ENCODE results near the gene GRAMD1A.
"Not testable (repeated sequence)": the region's sequence is repeated elsewhere in the genome, so short reads cannot be mapped to it uniquely, and the experiment has no call there.

Gene GRAMD1A

DNA sequence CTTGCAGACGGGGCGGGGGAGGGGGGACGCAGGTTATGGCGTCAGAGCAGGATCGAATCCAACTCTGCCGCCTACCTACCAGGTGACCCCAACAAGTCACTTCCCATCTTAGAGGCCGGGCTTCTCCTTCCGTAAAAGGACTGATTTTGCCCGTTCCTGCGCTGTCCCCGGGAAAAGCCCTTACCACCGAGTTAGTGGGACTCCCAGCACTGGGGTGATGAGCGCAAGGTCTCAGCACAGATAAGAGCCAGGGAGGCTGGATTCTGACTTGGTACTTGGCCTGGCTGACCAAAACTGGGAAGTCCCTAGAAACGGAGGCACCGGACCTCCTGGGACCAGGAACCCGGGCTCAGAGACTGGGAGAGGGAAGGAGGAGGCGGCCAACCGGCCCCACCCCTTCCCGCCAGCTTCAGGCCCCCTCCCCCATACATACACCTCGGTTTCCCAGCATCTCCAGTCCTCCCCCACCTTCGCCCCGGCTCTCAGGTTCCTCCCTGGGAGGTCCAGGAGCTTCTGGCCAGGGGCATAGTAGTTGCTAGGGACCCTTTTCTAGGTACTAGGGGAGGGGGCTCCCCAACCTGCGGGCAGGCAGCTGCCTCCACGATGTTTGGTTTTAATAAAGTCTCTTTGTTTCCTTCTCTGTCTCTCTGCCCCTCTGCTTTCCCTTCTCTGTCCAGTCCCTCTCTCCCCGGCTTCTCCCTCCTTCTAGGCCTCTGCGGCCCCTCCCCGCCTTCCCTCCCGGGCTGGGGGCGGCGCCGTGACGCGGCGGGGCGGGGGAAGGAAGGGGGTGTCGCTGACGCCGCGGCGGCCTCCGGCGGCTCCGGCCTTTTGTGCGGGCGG lies at the start of gene GRAMD1A:
Gene GRAMD1A, plus strand, starts transcription at position 826 of the 840 bp plus-strand sequence. CDS start 156 bp downstream, outside the sequence.
- FAIRE-seq: no peak

DNA sequence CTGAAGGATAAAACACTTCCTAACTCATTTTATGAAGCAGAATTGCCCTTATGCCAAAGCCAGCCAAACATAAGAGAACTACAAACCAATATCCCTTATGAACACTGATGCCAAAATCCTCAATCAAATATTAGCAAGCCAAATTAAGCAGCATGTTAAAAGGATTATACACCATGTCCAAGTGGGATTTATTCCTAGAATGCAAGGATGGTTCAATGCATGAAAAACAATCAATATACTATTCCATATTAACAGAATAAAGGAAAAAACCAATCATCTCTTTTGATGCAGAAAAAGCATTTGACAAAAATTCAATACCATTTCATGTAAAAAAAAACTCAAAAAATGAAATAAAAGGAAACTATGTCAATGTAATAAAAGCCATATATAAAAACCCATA lies 47.0 kb upstream of the GRAMD1A start:
- FAIRE-seq: no peak

DNA sequence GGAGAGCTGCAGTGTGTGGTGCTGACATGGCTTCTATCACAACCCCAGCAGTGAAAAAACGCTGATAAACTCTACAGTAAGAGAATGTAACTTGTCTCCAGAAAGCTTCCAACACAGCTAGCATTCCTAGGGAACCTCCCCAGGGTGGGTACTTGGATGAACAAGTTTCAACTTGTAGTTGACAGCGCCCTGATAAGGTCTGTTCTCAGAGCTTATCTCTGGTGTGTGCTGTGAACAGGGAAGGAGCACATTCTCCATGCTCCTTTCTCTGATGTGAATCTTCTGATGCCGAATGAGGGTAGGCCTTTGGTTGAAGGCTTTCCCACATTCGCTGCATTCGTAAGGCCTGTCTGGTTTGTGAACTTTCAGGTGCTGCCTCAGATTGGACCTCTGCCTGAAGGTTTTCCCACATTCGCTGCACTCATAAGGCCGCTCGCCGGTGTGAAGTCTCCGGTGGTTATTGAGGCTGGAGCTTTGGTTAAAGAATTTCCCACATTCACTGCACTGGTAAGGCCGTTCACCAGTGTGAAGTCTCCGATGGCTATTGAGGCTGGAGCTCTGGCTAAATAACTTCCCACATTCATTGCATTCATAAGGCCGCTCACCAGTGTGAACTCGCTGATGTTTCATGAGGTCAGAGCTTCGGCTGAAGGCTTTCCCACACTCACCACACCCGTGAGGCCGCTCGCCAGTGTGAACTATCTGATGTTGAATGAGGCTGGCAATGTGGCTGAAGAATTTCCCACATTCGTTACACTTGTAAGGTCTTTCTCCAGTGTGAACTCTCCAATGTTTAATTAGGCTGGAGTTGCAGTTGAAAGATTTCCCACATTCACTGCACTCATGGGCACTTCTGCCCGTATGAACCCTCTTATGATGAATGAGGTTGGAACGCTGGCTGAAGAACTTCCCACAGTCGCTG lies 42.0 kb upstream of the GRAMD1A start:
- no peak for FAIRE-seq

DNA sequence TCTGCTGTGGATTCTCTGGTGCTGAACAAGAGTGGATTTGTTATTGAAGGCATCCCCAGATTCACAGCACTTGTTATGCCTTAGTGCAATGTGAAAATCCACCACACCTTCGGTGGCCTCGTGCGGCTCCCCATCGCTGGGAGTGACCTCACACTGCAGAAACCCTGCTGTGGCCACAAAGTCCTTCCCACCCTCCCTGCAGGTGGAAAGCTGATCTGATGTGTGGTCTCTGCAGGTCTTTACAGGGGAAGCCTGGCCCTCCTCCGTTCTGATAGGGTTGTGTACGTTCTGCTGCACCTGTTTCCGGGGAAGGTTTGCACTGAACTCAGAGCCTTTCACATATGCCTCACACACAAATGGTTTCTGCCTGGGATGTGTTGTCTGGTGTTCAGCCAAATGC lies 41.1 kb upstream of the GRAMD1A start:
- no peak for FAIRE-seq

DNA sequence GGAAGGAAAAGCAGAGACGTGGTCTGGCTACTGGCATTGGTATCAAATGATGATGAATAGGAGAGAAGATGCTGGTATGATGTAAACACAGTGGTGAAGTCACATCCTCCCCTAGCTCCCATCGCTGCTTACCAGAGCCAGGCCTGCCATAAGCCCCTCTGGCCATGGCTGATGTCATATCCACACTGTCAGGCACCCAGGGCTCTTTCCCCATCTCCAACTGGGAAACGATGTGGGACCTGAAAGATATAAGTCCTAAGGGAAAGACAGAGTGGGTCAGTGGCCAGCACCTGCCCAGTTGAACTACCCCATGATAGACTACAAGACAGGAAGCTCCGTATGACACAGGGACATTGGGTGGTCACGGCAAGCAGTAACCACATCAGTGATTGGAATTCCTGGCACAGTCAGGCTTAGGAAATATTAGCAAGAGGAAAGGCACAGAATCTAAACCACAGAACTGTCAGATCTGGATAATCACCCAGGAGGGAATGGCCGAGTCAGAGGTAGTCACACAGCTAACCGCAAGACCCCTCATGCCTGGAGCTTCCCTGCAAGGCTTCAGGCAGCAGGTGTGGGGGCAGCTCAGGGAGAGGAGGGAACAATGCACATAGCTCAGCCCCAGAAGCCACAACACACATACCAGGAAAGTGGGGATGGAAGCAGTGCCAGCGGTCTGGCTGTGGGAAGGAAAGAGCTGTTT lies 39.9 kb upstream of the GRAMD1A start:
- no peak for FAIRE-seq

DNA sequence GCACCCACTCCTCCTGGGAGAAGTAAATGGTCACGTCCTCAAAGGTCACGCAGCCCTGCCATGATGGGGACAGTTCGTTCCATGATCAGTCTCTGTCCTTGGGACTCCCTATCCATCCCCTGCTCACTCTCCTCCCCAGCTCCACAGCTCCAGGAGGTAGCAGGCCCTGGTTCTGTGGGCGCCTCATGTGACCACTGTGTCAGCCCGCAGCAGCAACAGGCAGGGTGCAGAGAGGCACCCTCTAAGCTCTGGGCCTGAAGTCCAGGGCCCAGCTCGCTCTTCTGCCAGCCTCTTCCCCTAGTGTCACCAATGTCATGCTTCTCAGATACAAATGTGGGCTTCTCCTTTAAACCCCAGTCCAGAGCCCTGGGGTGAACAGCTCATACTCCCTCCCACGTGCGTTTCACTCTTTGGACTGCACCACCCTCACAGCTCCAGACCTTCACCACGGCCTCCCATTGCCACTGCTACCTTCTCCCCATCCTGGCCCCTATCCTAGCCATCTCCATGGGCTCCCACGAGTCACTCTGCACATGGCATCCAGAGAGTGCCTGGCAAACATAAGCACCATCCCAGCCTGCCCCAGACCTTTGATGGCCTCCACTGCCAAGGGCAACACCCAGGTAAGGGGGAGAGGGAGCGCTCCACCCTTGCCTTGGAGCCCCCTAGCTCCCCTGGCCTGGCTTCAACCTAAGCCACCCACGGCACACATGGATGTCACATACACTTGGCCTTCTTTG lies 39.0 kb upstream of the GRAMD1A start:
- FAIRE-seq: no peak

DNA sequence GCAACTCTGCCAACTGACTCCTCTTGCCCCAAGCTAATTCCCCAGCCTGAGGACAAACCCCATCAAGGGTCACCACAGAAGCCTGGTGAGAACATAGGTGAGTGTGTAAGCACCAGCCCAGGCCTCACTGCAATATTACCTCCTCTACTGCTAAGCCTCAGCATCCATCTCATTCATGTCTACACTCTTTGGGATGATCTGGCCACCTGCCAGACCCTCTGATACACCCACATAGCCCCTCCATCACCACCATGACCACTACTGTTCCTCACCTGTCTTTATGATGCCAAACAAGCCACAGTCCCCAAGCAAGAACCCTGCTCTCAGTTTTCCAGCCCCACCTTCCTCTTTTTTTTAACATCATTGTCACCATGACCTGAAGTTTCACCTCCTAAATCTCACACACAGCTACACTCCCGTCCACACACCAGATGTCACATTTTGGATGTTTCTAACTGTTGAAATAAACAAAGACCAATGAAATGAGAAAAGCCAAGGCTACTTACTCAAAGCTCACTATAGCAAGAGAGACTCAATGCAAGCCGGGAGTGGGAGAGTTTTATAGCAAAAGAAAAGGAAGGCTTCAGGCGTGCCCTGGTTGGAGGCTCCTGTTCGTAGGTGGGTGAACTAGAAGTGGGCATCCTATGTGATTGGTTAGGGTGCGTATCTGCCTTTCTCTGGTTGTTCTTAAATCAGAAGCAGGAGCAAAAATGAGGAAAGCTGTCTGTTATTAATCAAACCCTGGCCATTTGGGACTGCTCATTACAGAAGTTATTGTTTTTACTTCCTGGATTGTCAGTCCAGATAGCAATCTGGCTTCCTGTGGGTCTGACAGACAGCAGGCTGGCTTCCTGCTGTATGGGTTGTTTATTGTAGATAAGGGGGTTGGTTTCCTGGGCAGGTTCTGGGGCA lies 38.1 kb upstream of the GRAMD1A start:
- FAIRE-seq: no peak

DNA sequence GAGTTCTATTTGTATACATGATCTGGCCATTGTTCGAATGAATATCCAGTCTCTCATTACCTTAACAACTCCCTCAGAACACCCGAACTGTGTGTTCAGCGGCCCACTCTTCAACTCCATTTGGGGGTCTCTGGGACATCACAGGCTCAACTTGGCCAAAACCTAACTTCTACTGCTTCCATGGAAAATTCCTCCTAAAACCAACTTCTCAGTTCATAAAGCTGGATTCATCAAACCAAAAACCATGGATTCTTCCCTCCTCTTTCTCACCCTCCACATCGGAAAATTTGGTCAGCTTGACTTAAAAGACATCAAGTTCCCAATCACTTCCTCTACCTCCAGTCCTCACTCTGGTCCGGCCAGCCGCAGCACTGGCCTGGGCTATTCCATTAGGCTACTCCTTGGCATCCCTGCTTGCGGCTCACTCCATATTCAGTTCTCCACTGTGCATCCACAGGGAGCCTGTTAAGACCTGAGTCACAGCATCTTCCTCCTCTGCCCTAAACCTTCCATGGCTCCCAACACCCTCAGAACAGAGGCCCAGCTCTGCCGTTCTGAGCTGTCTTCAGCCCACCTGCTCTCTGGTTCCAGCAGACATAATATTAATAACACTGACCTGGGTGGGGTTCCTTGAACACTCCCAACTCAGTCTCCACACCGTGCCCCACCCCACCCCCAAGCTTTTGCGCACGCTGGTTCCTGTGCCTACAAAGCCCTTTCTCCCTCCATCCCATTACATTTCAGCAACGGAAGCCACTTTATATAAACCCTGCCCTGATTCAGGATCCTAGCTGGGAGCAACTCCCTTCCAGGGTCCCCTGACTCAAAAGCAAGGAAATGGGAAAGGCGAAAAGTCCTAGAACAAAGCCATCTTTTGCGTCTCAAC lies 37.2 kb upstream of the GRAMD1A start:
- no peak for FAIRE-seq

DNA sequence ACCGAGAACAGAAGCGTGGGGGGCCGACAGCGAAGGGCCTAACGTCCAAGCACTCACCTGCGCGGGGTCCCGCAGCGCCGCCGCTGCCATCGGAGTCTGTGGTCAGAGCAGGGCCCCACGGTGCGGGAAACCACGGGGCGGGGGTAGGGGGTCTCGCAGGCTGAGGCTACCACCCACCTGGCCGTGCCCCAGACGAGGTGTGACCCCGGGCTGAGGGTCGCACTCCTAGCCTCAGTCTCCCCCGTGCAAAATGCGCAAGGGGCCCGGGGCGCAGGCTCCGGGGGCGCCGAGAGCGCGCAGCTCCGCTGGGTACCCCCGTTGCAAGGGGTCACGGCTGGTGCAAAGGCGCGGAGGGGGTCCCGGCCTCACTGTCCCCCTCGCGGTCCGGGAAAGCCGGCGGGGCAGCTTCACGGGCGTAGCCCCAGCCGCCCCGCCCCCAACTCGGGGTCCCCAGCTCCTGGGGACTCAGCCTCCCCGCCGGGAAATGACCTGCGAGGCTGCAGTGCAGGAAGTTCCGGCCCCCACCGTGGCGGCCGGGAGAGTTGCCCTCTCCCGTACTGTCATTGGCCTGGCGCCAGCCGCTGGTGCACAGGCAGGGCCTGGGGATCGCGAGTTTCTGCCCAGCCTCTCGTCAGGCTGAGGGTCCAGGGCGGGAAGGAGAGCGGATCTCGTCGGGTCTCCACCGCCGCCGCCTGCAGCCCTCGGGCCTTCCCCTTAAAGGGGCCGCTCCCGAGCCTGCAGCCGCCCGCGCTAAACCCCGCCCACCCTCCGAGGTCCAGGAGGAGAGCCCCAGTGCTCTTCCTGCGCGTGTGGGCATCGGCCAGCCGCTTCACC lies 36.3 kb upstream of the GRAMD1A start, which contains the start of gene ZNF792:
Gene ZNF792, minus strand, starts transcription at position 657 of the 834 bp plus-strand sequence. Its CDS starts 567 bp downstream, at position 90.
- FAIRE-seq: no peak

DNA sequence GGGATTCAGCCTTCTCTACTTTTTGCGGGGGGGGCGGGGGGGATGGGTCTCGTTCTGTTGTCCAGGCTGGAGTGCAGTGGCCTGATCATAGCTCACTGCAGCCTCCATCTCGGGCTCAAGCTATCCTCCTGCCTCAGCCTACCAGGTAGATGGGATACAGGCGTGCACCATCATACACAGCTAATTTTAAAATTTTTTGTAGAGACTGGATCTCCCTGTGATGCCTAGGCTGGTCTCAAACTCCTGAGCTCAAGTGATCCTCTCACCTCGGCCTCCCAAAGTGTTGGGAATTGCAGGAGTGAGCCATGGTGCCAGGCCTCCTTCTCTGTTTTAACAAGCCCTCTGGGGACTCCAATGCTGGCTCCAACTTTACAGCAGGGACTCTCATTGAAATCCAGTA lies 35.5 kb upstream of the GRAMD1A start:
- FAIRE-seq: no peak

DNA sequence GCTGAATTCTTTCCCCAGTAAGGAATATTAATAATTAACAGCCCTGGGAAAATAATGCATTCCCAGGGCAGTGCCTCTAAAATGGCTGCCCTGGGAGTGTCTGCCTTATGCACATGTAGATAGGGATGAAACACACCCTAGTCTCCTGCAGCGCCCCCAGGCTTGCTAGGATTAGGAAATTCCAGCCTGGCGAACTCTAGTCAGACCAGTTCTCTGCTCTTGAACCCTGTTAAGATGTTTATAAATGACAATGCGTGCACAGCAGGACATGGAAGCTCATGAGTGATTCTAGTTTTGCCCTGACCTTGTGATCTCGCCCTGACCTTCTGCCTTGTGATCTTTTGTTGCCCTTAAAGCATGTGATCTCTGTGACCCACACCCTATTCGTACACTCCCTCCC lies 34.6 kb upstream of the GRAMD1A start:
- not testable (repeated sequence) for FAIRE-seq

DNA sequence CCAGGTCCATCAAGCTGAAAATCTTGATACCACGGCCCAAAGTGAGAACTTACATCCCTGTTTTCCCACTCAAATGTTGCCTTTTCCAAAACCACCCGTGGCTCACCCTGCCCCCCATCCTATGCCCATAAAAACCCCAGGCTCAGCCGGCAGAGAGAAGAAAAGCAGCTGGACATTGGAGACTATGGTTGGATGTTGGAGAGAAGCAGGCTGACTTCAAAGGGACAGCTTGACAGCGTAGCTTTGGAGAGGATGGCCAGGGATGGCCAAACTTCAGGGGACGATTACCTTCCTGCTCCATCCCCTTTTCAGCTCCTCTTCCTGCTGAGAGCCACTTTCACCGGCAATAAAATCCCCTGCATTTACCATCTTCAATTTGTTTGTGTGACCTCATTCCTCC lies 32.6 kb upstream of the GRAMD1A start:
- no peak for FAIRE-seq

DNA sequence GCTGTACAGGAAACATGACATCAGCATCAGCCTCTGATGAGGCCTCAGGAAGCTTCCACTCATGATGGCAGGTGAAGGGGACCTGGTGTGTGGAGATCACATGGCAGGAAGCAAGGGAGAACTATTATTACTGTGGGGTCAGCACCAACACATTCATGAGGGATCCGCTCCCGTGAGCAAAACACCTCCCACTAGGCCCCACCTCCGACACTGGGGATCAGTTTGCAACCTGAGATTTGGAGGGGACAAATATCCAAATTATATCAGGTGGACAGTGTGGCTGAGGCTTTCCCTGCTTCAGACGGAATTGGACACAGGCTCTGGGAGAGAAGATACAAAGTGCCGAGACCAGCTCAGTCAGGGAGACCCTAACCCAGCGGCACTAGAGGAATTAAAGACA lies 30.4 kb upstream of the GRAMD1A start:
- FAIRE-seq: no peak

DNA sequence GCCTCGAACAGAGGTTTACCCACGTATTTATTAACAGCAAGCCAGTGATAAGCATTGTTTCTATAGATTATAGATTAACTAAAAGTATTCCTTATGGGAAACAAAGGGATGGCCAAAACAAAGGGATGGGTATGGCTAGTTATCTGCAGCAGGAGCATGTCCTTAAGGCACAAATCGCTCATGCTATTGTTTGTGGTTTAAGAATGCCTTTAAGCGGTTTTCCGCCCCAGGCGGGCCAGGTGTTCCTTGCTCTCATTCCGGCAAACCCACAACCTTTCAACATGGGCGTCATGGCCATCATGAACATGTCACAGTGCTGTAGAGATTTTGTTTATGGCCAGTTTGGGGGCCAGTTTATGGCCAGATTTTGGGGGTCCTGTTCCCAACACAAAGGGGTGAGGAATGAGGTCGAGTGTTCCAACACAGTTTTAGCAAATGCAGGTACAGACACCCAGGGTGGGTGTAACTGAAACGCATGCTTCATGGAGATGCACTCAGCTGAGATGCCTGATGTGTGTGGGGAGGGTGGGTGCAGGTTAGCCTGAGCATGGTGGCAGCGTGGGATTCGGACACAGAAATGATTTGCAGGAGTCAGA lies 29.8 kb upstream of the GRAMD1A start:
- not testable (repeated sequence) for FAIRE-seq

DNA sequence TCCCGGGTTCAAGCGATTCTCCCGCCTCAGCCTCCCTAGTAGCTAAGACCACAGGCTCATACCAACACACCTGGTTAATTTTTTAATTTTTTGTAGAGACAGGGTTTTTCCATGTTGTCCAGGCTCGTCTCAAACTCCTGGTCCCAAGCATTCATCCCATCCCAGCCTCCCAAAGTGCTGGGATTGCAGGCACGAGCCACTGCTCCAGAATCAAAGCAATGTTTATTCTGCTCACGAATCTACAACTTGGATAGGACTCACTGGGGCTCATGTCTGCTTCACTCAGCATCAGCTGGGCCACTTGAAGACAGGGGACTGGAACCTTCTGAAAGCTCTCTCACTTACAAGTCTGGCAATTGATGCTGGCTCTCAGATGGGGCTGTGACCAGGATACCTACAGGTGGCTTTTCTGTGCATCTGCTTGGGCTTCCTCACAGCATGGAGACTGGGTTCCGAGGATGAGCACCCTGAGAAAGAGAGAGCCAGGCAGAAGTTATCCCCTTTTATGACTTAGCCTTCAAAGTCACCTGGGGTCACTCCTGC lies 27.9 kb upstream of the GRAMD1A start:
- FAIRE-seq: no peak

DNA sequence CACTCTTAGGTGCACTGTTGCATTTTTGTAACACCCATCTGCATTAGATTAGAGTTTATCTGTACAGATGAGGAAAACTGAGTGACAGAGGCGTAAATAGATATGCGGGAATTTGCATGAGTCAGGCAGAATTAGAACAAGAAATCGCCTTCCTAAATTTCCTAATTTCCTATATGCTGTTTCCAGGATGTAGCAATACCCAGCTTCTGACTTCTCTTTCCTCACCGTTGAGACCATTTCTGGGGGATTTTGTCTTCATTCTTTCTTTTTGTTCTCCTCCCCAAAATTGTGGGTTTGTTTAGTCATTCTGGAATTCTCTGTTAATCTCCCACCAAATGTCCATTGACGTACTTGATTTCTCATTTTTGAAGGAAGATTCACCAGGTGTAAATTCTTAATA lies 25.5 kb upstream of the GRAMD1A start:
- FAIRE-seq: no peak

DNA sequence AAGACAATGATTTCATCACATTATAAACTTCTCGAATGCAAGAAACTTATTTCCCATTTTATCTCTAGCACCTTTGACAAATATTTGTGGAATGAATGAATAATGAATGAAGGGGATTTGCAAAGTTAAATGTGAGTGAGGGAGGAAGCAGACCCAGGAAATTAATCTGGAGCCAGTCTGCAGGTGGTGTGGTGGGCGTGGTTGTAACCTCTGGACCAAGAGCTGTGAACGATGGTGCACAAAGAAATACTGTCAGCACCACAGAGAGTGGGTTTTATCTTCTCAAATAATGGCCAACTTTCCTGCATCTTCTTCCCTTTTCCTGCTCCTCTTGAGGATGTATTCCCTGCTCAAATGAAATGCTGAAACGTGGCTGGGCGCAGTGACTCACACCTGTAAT lies 25.1 kb upstream of the GRAMD1A start:
- no peak for FAIRE-seq

DNA sequence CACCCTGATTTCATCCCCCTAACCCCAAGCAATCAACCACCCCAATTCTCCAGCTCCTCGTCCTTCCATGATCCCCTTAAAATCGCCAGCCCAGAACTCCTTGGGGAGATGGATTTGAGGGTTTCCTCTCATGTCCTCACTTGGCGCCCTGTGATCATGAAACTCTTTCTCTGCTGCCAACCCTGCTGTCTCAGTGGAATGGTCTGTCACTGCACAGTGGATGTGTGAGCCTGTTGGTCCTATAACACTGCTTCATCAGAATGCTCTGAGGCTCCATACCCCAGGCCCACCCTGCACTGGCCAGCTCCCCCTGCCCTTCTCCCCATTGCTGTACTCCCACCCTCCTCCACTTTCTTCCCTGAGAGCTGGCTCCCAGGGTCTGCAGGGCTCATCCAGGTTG lies 23.5 kb upstream of the GRAMD1A start:
- FAIRE-seq: no peak
